BLaER1 treated with 17β-estradiol and CSF1 and Interleukin-3, amounts not matched to agents 10 nM and 100 nM (cell line): ENCODE measurements around the gene FGF6.

Experiments used
- H3K27ac ChIP-seq, 11 experiments: shearing (Covaris generic); formaldehyde crosslinking; 2 replicates each; pipeline ENCODE4 v1.8.1; 2022
- H3K27me3 ChIP-seq, 11 experiments: shearing (Covaris generic); formaldehyde crosslinking; 2 replicates each; pipeline ENCODE4 v1.8.1; 2022
- H3K36me3 ChIP-seq, 11 experiments: shearing (Covaris generic); formaldehyde crosslinking; 2 replicates each; pipeline ENCODE4 v1.8.1; 2022
- H3K4me1 ChIP-seq, 10 experiments: shearing (Covaris generic); formaldehyde crosslinking; 2 replicates each; pipeline ENCODE4 v1.8.1; 2022
- H3K4me2 ChIP-seq, 11 experiments: shearing (Covaris generic); formaldehyde crosslinking; 2 replicates each; pipeline ENCODE4 v1.8.1; 2022
- H3K4me3 ChIP-seq, 10 experiments: shearing (Covaris generic); formaldehyde crosslinking; 2 replicates each; pipeline ENCODE4 v1.8.1; 2022
- H3K9ac ChIP-seq, 11 experiments: shearing (Covaris generic); formaldehyde crosslinking; 2 replicates each; pipeline ENCODE4 v1.8.1; 2022
- H3K9me3 ChIP-seq, 11 experiments: shearing (Covaris generic); formaldehyde crosslinking; replicated peaks in 1 of 11; 2 replicates each; pipeline ENCODE4 v1.8.1; 2022
- H4K20me1 ChIP-seq, 11 experiments: shearing (Covaris generic); formaldehyde crosslinking; 2 replicates each; pipeline ENCODE4 v1.8.1; 2022
- Cebpa-rat ChIP-seq, 11 experiments: shearing (Covaris generic); IDR thresholded peaks; 2 replicates each; pipeline ENCODE4 v1.8.1; 2022

Gene FGF6

GRCh38 chr12:4443616-4444015, 2.0 kb downstream of the FGF6 start:
- H3K27me3 ChIP-seq: no peaks in the 10 kb centered on the region
- no peak for TF ChIP-seq Cebpa-rat (IDR thresholded peaks at IDR 0.05)
- peaks cover 64 to 91% (median 86%) of the 10 kb centered on the region in 10 experiments for H3K4me1 ChIP-seq

DNA sequence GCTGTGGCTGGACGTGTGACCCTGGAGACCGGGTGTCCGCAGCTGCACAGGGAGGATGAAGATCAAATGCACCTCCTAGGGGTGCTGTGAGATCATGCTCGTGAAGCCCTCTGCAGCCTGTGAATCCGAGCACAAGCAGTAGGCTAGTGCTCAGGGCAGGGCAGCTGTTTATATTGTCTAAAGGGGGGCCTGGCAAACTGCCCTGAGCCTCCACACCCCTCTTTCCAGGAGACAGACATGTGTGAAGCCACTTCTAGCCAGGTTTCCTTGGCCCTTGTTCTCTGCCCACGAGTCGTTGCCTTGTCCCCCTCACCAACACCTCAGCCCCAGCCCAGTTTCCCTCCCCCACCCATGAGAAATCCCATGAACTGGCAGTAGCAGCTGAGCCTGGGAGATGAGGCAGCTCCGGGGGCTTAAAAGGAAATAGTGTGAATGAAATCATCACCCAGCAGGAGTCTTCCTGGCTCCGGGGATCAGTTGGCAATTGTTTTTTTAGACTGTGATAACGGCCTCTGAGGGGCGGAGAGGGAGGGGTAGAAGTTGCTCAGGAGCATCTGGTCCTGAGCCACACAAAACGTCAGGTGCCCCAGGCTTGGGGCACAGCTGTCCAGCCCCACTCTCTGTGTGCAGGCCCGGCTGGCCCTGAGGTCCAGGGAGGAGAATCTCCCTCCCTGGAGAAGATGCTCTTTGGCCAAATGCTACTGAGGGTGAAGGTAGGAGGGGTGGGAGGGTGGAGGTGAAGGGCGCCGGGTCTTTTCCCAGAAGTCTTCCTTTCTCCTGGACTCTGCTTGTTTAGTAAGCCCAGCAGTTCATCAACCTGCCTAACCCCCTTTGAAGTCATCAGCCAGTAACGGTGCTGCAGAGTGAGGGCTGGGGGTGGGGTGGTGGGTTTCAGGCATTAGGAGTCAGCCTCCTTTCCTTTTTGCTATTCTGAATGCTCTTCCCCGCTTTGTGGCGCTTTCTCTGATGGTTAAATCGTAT, 4.0 kb downstream of the FGF6 start:
- peaks cover 0 to 43% (median 39%) of the 10 kb centered on the region in 11 experiments; a peak in 16 of 22 replicates for H3K36me3 ChIP-seq
- peaks cover 78 to 99% (median 88%) of the 10 kb centered on the region in 10 experiments for H3K4me1 ChIP-seq
- H3K4me2 ChIP-seq: peak overlapping the region; percentile 85 to 99 (median 94)
- peak overlapping the region; percentile 32 to 90 (median 86); a peak in 21 of 22 replicates for H3K9ac ChIP-seq
- peaks cover 0 to 32% (median 22%) of the 10 kb centered on the region in 11 experiments; a peak in 15 of 22 replicates for H3K9me3 ChIP-seq
- no peaks in the 10 kb centered on the region; a peak in 2 of 22 replicates for H4K20me1 ChIP-seq
- H3K27ac ChIP-seq: peak overlapping the region in 10 of 11 experiments; percentile 4 to 95 (median 92); a peak in 19 of 22 replicates
- H3K4me3 ChIP-seq: peak overlapping the region in 9 of 10 experiments; percentile 23 to 87 (median 82); a peak in 19 of 20 replicates
- no peak for TF ChIP-seq Cebpa-rat (IDR thresholded peaks at IDR 0.05)
- H3K27me3 ChIP-seq: no peaks in the 10 kb centered on the region

More at GRCh38 chr12:4443616-4444015, 2.0 kb downstream of the FGF6 start:
- Histone ChIP-seq H3K27ac (peak overlapping the region in 9 of 11 experiments; percentile 13 to 95 (median 93); a peak in 17 of 22 replicates), H3K36me3 (peaks cover 0 to 62% (median 59%) of the 10 kb centered on the region in 11 experiments; a peak in 18 of 22 replicates), H3K4me3 (peak overlapping the region in 8 of 10 experiments; percentile 63 to 87 (median 84); a peak in 16 of 20 replicates), H3K9me3 (peaks cover 0 to 52% (median 42%) of the 10 kb centered on the region in 11 experiments; a peak in 16 of 22 replicates), H3K9ac (peak overlapping the region in 9 of 11 experiments; percentile 47 to 90 (median 86); a peak in 18 of 22 replicates), H4K20me1 (peaks cover 0 to 14% (median 0%) of the 10 kb centered on the region in 11 experiments; a peak in 2 of 22 replicates), H3K4me2 (peak overlapping the region; percentile 85 to 99 (median 94))

DNA sequence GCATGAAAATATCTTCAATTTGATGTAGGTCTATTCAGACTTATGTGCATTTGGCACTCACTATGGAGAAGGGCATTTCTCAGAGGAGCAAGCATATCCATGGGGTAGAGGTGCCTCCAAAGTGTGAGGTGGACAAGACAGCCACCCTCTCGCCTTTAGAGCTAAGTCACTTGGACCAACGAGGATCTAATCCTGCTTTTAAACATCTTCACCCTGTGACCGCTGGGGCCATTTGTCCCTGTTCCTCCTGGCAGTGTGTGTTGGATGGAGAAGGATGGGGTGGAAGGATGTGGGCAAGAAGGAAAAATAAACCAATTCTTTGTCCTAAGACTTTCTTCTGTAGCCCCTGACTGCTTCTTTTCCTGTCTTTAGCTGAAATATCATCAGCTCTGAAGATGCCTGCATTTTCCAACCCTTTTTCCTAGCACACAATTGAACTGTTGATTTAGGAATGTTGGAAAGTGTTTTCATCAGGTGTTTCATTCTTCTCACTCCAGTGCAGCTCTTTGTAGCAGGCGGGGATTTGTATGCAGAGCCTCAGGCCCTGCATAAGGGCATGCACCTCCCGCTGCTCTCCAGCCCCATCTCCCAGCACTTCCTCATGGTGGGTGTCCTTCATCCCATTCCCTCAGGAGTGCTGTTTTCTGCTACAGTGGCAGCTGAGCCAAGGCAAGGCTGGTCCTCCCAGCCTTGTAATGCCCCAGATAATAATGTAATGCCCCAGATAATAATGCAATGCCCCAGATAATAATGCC, 5.3 kb downstream of the FGF6 start:
- Histone ChIP-seq H3K36me3 (peaks cover 0 to 30% (median 26%) of the 10 kb centered on the region in 11 experiments; a peak in 16 of 22 replicates), H3K27me3 (no peaks in the 10 kb centered on the region), H3K9ac (peak overlapping the region in 10 of 11 experiments; percentile 52 to 90 (median 86); a peak in 18 of 22 replicates), H3K4me2 (peak overlapping the region; percentile 85 to 99 (median 94)), H4K20me1 (no peaks in the 10 kb centered on the region; a peak in 1 of 22 replicates), H3K9me3 (peaks cover 5 to 24% (median 13%) of the 10 kb centered on the region in 11 experiments; a peak in 21 of 22 replicates), H3K4me3 (peak overlapping the region in 8 of 10 experiments; percentile 23 to 87 (median 84); a peak in 14 of 20 replicates), H3K4me1 (peaks cover 86 to 100% (median 90%) of the 10 kb centered on the region in 10 experiments), H3K27ac (peak overlapping the region in 10 of 11 experiments; percentile 20 to 95 (median 92); a peak in 18 of 22 replicates)
- no peak for TF ChIP-seq Cebpa-rat (IDR thresholded peaks at IDR 0.05)

DNA sequence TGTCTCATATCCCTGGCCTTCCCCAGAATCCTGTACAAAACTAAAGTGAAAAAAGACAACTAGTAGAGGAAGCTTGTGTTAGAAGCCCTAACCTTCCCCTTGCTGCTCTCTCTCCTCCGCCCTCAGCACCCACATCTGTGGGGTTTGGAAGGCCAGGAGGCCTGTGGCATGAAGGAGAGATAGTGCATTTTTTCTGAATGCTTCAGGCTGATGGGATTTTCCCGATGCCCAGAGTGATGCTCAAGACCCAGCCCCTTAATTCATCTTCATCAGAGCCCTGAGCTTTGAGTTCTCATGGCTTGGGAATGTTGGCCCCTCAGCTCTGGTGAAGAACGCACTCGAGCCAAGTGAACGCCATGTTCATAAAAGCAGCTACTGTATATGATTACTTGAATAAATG, 5.9 kb downstream of the FGF6 start:
- Histone ChIP-seq H3K27me3 (no peaks in the 10 kb centered on the region), H3K36me3 (peaks cover 0 to 23% (median 20%) of the 10 kb centered on the region in 11 experiments; a peak in 15 of 22 replicates), H4K20me1 (no peaks in the 10 kb centered on the region), H3K9ac (peak overlapping the region in 9 of 11 experiments; percentile 66 to 90 (median 86); a peak in 18 of 22 replicates), H3K27ac (peak overlapping the region in 9 of 11 experiments; percentile 81 to 95 (median 93); a peak in 19 of 22 replicates), H3K4me2 (peak overlapping the region; percentile 85 to 99 (median 94)), H3K4me3 (peak overlapping the region in 5 of 10 experiments; percentile 16 to 87 (median 82); a peak in 4 of 20 replicates), H3K4me1 (peaks cover 86 to 100% (median 90%) of the 10 kb centered on the region in 10 experiments), H3K9me3 (peaks cover 7 to 21% (median 9%) of the 10 kb centered on the region in 11 experiments; a peak in 20 of 22 replicates)
- TF ChIP-seq Cebpa-rat (IDR thresholded peaks at IDR 0.05): no peak

- Histone ChIP-seq H3K36me3 (peaks cover 0 to 16% (median 13%) of the 10 kb centered on the region in 11 experiments; a peak in 13 of 22 replicates), H3K9me3 (peaks cover 0 to 14% (median 8%) of the 10 kb centered on the region in 11 experiments; a peak in 18 of 22 replicates), H3K4me1 (peaks cover 86 to 100% (median 90%) of the 10 kb centered on the region in 10 experiments), H3K9ac (peak overlapping the region in 9 of 11 experiments; percentile 66 to 90 (median 86); a peak in 18 of 22 replicates), H4K20me1 (no peaks in the 10 kb centered on the region), H3K4me3 (peak overlapping the region in 8 of 10 experiments; percentile 16 to 87 (median 34); a peak in 10 of 20 replicates), H3K27ac (peak overlapping the region; percentile 34 to 95 (median 92); a peak in 21 of 22 replicates), H3K27me3 (no peaks in the 10 kb centered on the region), H3K4me2 (peak overlapping the region; percentile 85 to 99 (median 94))
- peak in 8 of 11 experiments; percentile 61 to 98 (median 91); a peak in 16 of 22 replicates for TF ChIP-seq Cebpa-rat (IDR thresholded peaks at IDR 0.05)
Observed at GRCh38 chr12:4438834-4439596, 6.6 kb downstream of the FGF6 start.

DNA sequence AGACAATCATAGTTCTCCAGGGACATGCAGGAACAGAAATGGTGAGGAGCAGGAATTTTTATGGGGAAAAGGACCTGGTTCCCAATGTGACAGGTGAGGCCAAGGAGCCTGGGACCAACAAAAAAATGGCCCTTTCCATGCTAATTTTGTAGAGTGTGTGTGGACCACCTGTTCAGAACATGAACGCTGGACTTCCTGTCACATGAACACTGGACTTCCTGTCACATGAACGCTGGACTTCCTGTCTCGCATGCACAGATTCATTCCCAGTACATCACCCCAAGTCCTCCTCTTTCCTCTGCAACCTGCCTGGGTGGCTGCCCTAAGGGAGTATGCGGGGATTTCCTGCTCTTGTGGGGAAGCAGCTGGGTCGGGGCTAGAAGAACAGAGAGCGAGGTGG, 10.1 kb downstream of the FGF6 start:
- Histone ChIP-seq H3K9ac (peak overlapping the region in 9 of 11 experiments; percentile 26 to 83 (median 79); a peak in 16 of 22 replicates), H3K4me1 (peaks cover 87 to 100% (median 99%) of the 10 kb centered on the region in 10 experiments), H3K27ac (peak overlapping the region in 10 of 11 experiments; percentile 29 to 95 (median 92); a peak in 20 of 22 replicates), H3K9me3 (peaks cover 0 to 10% (median 7%) of the 10 kb centered on the region in 11 experiments; a peak in 15 of 22 replicates), H3K36me3 (no peaks in the 10 kb centered on the region), H3K4me3 (peak overlapping the region in 8 of 10 experiments; percentile 27 to 52 (median 46); a peak in 16 of 20 replicates), H3K4me2 (peak overlapping the region; percentile 85 to 96 (median 92)), H3K27me3 (no peaks in the 10 kb centered on the region), H4K20me1 (no peaks in the 10 kb centered on the region)
- TF ChIP-seq Cebpa-rat (IDR thresholded peaks at IDR 0.05): no peak
